CD4-positive, alpha-beta T cell treated with Interleukin-12 subunit alpha and Interleukin-12 subunit beta, for 1 hour (primary cell): ENCODE measurements around the gene SLC16A9.

Experiments
- DNase-seq: peaks from one replicate; pipeline ENCODE4 v3.0.0-alpha.2; 2020

SLC16A9 gene

DNA sequence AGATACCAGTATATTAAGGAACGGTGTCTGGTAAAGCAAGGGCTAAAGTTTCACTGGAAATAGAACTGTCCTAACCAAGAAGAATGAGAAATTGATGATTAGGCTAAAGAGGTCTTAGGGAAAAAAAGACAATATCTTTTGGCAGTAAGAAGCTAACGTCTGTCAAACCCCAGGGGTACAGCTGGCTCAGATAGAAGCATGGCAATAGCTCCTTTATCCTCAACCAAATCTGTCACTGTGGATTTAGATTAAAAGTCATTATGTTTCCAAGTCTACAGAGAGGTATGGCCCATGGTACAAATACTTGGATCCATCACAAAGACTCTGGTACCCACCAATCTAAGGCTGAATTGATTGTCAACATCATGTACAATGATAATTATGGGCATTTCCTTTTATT is 8.6 kb upstream of the SLC16A9 start:
- DNase-seq: no peak

DNA sequence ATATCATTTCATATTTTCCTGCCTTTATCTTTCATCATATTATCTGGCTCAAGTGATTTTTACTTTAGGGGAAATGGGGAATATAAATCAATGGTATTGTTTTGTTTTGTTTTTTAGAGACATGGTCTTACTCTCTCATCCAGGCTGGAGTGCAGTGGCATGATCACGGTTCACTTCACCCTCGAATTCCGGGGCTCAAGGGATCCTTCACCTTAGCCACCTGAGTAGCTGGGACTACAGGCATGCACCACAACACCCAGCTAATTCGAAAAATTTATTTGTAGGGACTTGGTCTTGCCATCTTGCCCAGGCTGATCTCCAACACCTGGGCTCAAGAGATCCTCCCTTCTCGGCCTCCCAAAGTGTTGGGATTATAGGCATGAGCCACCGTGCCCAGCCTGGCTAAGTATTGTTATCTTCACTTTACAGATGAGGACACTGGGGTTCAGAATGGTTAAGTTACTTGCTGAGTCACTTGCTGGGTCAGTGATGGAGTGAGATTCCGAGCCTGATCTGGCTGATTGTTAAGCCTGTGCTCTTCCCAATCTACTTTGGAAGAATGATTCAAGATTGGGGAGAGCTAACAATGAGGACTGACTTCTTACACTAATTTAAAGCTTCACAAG is 3.7 kb upstream of the SLC16A9 start:
- DNase-seq: no peak

DNA sequence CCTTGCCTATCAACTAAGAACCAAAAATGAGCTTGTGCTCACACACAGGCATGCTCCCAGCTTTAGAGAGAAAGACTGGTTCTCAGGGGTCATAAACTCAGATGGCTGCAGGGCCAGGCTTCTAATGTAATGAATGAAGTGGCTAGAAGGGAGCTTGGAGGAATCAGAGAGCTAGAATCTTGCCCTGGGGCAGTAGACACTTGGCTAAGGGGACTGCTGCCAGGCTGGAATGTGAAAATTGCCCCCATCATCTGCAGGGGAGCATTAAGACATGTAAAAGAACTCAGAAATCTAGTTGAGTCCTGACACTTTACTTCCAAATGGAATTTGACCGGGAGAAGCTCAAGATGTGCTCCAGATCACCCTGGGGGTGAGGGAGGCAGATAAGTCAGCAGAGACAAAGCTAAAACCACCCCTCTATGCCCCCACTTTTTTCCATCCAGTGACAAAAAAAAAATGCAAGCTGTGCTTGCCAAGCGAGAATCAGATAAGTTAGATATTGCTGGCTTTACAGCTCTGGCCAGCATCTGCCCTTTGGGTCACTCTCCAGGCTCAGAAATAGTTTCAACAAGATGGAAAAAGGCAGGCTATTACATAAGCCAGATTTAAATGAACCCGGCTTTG is 2.3 kb upstream of the SLC16A9 start:
- no peak for DNase-seq

DNA sequence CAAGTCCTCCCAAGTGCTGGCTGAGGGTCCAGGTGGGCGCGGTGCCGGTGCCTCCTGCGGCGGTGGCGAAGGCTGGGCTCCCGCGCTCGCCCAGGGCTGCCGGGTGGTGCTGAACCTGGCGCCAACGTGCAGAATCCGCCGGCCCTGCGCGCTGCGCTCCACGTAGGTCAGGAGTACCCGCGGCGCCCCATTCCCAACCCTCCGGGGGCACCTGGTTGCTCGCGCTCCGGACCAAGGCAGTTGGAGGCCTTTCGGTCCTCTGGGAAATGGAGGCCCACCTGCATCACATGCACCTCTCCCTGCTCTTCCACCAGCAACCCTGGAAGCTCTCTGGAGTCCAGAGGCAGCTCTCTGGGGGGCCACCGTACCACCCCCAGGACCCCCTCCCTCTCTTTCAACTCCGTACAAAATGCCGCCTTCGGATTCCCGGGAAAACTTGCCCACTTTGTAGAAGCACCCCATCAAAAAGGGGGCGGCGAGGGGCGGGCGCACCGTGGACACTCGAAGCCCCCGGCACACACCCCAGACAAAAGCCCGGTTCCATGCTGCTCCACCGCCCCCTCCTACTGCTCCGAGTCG is 745 bp downstream of the SLC16A9 start:
- DNase-seq: no peak

DNA sequence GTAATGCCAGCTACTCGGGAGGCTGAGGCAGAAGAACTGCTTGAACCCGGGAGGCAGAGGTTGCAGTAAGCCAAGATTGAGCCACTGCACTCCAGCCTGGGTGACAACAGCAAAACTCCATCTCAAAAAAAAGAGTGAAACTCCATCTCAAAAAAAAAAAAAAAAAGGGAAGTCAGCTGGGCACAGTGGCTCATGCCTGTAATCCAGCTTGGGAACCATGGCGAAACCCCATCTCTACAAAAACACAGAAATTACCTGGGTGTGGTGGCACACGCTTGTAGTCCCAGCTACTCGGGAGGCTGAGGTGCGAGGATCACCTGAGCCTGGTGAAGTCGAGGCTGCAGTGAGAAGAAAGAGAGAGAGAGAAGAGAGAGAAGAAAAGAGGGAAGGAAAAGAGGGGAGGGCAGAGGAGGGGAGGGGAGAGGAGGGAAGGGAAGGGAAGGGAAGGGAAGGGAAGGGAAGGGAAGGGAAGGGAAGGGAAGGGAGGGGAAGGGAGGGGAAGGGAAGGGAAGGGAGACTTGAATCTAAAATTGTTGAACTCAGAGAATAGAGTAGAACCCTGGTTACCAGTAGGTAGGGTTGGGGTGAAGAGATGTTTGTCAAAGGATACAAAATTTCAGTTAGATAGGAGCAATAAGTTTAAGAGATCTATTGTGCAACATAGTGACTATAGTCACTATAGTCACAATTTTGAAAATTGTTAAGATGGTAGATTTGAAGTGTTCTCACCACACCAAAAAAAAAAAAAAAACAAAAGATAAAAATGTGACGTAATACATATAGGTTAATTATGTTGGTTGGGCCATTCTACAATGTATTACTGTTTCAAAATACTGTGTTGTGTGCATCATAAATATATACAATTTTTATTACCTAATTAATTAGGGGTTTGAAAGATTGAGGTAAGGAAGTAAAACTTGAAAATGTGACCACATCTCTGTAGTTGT is 2.5 kb downstream of the SLC16A9 start:
- DNase-seq: no peak

DNA sequence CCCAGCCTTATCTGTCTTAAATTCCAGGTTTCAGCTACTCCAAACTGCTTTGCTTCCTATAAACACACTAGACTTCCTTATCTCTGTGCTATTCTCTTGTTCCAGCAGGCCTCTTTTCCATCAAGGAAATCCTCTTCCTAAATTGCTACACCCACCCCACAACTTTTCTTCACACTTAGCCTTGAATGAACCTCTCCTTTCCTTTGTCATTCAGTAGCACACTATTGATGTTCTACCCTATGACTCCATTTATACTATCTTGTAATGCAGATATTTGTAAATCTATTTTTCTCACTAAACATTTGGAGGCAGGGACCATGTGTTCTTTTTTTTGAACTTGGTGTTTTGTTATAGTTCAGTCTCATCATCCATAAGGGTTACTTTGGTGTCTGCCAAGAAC is 3.7 kb downstream of the SLC16A9 start:
- DNase-seq: no peak

DNA sequence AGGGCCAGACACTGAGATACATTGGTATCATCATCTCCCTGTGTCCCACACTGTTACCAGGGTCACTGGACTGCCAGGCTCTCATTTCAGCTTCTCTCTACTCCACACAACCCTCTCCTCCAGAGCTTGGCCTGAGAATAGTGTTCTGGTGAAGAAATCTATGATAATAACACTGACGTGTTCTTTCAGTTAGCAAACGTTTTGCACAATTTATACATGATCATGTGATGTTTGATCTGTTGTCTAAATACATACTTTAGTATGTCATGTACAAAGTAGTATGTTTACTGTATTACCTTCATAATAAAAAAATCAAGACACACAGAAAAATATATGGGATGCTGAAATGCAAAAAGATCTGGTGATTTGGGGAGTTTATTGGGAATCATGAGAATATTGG is 5.0 kb downstream of the SLC16A9 start:
- no peak for DNase-seq

DNA sequence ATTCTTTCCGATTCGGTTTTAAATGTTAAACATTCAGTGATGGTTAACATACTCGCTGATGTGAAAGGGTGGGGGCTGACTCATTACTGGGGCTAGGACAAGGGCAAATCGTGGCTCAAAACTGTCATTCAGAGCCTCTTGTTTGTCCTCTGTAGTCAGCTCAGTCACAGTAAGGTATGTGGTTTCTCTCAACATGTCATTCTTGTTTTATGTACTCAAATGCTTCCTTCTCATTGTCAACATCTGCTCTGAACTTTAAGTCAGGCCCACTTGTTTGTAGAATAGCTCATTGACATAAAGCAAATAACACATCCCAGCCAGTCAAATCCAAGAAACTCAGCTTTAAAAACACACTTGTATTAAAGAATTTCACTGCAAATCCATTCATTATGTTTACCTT is 7.3 kb downstream of the SLC16A9 start:
- no peak for DNase-seq

DNA sequence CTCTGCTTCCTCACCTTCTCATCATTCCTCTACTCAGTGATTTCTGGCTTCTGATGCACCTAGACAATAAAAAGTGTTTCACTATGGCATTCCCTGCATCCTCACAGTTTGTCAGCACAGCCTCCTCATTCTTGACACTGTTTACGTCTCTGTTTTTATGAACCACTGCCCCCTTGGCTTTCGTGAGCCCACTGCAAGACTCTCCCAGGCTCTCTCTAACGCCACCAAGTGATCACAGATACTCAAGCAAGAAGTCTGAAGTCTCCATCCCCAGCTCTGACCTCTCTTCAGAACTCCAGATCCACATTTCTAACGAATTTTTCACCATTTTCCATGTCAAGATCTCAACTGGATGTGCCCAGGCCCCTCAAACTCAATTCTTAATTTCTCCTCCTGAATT is 8.9 kb downstream of the SLC16A9 start:
- no peak for DNase-seq

DNA sequence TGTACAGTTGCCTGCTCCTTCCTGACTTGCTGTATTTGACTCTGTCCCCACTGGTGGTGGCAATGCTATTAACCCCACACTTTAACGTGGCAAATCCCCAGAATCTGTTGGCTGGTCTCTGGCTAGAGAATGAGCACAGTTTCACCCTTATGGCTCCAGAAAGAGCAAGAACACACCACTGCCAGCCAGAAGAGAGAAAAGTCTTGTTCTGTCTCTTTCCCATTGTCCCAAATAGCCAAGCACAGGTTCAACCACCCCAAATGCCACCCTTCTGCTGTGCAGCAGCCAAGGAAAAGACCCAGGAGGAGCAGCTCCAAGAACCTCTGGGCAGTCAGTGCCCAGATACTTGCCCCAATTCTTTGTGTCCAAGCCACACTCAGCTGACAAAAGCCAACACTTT is 11.3 kb downstream of the SLC16A9 start:
- no peak for DNase-seq

DNA sequence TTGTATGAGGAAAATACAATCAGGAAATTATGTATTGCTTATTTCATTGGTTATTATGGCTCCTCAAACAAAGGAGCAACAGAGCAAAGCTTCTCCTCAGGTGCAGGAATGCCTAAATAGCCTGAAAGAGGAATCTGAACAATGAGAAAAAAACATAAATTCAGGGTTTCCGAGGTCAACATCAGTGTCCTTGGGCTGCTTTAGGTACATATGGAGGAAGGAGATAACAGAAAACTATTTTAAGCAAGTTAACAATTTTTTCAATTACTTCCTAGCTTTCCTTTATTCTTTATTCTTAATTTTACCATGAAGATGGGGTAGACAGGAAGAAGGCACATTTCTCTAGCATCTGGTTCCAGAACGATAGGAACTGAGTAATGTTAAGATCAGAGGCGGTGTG is 14.0 kb downstream of the SLC16A9 start:
- no peak for DNase-seq

DNA sequence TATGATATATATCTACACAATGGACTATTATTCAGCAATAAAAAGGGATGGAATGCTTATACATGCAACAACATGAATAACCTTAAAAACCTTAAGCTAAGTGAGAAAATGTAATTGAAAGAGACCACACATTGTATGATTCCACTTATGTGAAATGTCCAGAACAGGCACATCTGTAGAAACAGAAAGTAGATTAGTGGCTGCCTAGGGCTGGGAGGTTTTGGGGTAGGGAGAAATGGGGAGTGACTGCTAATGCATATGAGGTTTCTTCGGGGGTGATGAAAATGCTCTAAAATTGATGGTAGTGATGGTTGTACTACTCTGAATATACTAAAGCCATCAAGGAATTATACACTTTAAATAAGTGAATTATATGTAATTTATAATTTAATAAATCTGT is 14.7 kb downstream of the SLC16A9 start:
- DNase-seq: no peak

DNA sequence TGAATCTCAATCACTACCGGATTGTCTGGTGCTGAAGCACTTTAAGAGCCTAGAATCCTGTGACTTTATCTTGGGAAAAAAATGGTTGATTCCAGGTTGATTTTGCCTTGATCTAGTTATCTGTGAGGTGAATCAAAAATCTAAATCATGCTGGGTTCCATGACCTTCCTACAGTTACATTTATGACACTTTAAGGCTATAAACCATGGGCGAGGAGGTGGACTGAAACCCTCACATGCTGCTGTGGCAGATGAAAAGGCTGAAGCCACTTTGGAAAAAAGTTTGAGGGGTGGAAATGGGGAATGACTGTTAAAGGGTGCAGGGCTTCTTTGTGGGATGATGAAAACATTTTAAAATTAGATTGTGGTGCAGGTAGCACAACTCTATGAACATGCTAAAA is 17.5 kb downstream of the SLC16A9 start:
- DNase-seq: no peak

DNA sequence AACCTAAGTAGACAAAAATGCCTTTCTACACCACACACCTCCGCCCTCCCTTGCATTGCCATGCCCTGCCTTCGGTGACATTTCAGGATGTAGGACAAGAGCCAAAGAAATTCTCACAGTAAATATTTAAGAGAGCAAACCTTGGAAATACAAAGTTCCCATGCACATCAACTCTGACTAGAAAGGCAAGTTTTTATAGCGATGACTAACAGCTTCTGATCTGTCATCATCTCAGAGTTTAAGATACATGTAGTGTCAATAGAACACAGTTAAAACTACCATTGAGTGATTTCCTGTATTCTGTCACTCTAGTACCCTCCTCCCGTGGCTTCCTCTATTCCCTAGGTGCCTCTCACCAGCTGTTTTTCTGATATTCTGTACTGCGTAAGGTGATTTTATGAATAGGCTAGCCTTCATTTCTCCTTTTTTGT is 20.7 kb downstream of the SLC16A9 start:
- no peak for DNase-seq

DNA sequence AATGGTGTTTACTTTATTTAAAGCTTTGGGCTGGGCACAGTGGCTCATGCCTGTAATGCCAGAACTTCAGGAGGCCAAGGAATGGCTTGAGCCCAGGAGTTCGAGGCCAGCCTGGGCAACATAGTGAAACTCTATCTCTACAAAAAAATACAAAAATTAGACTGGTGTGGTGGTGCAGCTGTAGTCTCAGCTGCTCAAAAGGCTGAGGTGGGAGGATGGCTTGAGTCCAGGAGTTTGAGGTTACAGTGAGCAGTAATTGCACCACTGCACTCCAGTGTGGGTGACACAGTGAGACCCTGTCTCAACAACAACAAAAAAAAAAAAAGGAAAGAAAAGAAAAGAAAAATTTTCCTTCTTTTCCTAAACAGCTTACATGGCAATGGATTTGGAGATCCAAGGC is 22.0 kb downstream of the SLC16A9 start:
- DNase-seq: no peak

DNA sequence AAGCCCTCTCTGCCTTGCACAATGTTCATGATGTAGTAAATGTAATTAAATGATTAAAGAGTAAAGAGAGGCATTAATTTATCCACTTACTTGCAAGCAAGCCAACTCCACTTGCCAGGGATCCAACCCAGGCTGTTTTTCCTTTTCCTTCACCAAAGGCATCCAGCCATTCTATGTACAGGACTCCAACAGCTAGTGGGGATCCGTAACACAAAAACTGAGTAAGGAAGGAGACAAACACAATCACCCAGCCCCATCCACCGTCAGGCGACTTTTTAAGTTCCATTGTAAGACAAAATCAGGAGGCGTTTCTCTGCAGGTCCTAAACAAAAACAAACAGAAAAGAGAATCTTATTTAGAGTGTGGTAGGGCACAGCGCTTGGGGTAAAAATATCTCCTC is 25.6 kb downstream of the SLC16A9 start:
- DNase-seq: no peak

DNA sequence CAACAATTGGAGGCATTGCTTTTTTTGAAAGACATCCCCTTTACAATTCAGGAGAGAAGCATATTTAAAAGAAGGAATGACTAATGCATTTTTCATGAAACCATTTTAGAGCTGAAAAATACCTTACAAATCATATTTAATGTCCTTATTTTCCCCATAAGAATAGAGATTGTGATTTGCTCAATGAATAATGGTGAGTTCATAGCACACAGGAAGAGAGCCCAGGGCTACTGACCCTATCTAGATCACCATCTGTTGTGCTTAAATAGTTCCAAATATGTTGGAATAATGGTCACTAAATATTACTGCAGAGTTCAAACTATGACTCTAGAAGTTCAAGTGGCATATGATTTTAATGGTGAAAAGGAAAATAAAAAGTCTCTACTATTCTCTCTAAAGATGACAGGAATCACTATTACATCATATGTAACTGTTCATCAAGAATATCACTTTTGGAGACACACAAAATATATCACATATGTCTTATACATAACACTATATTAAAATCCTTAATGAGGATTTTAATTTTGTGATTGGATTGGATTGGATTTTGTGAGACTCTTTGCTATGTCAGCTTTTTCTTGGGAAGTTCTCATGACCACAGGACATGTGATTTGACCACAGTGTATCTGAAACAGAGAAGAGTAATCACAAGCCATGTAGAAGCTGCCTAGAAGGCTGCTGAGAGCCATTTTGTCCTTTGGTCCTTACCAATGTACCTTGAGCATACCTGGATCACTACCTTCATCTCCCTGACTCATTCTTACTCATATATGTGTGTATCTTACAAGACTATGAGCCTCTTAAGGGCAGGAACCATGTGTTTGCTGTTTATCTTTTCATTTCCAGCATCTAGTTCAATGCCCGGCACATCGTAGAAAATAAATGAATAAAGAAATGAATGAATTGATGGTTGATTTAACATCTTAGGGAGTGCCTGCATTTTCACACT is 26.4 kb downstream of the SLC16A9 start:
- DNase-seq: no peak

DNA sequence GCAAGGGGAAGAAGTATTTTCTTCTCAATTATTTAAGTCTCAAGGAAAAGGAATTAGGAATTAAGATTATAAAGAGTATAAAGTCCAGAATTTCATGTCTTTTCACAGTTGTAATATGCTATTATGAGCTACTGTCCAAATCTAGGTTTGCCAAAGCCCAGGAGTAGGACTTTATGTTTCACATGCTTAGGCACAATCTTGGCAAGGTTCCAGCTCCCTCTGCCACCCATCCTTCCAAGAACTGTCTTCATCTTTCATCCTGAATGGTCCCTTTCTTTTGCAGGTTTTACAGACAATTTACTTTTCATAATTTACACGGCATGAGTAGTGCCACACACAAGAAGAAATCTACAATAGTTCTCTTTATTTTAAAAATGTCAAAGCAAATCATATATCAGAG is 29.5 kb downstream of the SLC16A9 start:
- no peak for DNase-seq

DNA sequence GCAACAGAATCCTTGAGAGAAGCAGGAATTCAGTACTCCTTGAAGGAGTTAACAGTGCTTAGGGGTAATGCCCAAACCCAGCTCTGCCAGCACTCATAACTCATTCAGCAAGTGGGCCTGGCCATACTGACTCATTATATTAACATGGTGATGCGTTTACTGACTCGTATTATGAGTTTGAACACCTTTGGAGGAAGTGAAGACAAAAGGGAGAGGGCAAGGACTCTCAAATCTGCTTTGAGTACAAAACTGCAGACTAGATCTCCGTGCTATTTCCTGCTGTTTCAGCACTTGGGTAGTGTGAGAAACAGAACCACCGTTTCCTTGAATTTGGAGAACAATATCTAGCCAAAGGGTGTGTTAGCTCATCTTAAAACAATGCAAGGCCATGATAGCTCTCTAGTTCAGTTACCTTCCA is 30.8 kb downstream of the SLC16A9 start:
- no peak for DNase-seq

DNA sequence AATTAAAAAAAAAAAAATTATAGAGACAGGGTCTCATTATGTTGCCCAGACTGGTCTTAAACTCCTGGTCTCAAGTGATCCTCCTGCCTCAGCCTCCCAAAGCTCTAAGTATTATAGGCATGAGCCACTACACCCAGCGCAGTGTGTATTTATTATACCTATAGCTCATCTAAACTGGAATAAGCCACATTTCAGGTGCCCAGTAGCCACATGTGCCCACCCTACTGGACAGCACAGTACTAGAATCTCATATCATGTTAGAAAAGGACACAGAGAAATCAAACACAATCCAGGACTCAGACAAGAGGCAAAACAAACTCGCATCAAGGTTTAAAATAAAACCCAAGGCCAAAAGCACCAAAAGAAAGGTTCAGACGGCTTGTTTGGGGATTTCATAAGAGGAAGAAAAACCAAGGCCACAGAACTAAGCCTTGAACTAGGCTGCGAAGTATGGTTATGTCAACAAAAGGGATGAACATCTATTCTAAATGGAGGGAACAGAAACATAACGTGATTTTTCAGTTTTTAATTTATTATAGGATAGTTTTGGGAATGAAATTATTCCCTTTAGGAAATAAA is 32.3 kb downstream of the SLC16A9 start:
- no peak for DNase-seq

DNA sequence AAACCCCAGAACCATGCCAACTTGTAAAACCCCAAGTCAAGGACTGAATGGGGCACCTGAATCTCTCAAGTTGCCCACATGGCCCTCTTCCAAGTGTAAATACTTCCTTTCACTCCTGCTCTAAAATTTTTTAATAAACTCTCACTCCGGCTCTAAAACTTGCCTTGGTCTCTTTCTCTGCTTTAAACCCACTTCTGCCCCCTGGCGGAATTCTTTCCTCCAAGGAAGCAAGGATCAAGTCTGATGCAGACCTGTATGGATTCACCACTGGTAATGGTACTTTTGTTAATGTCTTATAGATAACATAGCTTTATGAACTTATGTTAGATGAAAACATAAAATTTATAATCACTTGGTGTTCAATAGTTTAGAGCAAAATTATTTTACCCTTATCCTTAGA is 33.8 kb downstream of the SLC16A9 start:
- no peak for DNase-seq

DNA sequence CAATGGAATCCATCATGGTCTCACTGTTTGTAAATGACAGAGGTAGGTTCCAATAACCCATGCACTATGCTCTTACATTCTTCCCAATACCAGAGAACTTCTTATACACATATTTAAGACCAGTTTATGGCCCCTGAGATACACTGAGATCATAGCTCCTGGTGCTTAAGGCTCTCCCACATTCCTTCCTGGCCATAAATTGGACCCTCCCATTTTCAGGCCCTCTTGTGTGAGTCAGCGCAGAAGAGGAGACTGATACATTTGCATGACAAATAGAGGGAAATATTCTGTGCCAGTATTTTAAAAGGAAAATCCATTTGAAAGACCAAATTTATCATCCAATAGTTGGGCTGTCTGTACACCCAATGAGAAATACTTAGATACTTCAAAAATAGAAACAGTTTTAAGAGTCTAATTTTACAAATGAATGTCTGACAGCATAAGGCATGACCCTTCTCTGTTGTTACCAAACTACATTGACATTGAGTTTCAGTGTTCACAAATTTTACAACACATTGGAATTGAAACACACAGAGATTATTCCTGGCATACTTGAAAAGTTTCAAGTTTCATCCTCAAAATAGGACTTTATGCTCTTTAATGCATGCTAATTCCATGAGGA is 35.3 kb downstream of the SLC16A9 start:
- no peak for DNase-seq
